HG02571 (cell line): ENCODE data around the gene RHBDD1.
A peak's percentile ranks its signal among the peaks of the same experiment; 100 is the strongest.

Experiments used
- ATAC-seq: cut with Tn5 transposase; IDR thresholded peaks from one replicate; pipeline ENCODE4 v1.9.1; 2021; ENCODE audit warnings: mild to moderate bottlenecking, moderate library complexity; ENCODE audit not compliant: unreplicated experiment

RHBDD1 gene

DNA sequence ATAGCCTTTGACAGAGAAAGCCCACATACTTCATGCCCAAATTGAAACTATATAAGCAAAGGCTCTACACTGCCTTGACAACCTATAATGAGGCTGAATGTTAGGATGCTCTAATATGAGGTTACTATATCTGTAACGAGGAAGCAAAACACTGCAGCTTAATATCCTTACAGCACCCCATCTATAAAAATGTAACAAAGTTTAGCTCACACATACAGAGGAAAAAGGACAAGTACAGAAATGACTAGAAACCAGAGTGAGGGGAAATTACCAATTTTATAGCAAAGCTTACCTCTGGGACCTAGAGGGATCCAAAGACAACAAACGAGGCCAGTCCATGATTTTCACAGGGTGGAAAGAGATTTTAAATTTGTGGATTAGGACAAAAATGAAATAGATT is 189.7 kb downstream of the RHBDD1 start:
- peak; percentile 72 for ATAC-seq

DNA sequence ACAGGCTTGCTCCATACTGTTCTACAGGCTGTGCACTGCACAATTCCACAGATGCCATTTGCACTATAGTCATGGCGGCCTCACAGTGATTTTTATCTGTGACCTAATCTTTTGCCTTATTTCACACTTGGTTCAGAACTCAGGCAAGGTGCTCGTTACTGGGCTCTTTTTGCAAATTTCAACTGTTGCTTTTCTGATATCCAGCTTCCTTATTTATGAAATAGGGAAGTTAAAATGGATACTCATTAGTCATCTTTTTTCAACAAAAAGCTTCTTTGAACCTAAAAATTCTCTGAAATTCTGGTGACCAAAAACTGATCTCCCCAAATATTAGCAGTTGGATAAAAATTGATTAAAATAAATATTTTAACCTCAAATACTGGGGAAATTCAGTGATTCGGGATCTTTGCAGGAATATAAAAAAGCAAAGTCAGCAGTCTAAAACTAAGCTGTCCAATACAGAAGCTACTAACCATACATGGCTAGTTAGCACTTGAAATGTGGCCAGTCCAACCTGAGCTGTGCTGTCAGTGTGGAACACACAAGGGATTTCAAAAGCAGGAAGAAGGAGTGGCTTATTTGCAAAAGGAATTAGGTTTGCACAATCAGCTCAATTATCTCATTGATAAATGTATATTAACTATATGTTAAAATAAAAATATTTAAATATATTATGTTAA is 193.7 kb downstream of the RHBDD1 start:
- no peak for ATAC-seq

DNA sequence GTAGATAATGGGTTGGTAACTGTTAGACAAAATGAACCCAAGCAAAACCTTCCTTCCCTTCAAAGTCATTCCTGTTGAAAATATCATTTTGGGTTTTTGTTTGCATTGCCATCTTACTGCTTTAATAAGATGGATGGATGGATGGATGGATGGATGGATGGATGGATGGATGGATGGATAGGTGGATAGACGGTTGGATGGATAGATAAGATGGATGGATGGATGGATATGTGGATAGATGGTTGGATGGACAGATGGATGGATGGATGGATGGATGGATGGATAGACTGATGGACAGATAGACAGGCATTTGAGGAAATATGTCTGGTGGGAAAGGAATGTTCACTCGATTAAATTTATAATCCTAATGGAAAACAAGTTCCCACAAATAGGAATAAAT is 194.9 kb downstream of the RHBDD1 start:
- no peak for ATAC-seq

DNA sequence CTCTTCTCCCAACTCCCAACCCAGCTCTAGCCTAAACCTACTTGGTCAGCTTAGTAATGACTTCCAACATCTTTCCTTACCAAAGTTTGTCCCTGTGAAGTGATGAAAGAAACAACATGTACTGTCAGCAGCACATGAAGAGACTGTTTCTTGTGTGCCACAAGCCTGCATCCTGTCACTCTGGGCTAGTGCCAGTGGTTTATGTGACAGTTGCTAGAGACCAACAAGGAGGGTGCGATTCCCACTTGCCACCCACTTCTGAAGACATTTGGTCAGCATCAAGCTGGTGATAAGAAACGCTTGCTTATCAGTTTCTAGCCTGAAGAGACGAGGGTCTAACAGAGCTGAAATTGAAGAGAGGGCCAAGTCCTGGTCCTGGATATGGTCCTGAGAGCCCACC is 195.5 kb downstream of the RHBDD1 start:
- no peak for ATAC-seq

DNA sequence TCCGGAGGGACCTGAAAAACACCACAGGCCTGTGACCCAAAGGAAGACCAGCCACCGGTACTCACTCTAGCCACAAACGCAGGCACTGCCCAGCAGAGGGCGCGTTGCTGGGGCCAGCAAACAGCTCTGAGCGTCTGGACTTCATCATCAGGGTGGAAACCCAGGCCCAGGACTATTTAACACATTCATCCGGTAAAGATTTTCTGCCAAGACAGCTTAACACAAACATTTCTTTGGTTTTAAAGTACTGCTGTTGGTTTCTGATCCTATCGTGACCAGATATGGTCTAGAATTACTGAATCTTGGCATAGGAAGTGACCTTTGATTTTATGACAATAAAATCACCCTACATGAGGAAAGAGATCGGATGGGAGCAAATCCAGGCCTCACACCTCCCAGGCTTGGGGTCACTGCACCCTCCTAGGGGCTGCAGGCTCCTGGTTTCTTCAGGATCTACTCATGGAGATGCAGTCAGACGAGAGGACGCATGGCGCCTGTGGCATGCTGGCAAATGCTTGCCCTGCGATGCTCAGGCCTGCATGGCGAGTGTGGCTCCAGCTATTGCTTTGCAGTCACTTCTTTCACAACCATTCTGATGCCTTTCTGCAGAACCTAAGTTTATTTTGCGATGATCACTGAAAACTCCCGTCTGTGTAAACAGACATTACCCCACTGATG is 197.8 kb downstream of the RHBDD1 start:
- no peak for ATAC-seq

DNA sequence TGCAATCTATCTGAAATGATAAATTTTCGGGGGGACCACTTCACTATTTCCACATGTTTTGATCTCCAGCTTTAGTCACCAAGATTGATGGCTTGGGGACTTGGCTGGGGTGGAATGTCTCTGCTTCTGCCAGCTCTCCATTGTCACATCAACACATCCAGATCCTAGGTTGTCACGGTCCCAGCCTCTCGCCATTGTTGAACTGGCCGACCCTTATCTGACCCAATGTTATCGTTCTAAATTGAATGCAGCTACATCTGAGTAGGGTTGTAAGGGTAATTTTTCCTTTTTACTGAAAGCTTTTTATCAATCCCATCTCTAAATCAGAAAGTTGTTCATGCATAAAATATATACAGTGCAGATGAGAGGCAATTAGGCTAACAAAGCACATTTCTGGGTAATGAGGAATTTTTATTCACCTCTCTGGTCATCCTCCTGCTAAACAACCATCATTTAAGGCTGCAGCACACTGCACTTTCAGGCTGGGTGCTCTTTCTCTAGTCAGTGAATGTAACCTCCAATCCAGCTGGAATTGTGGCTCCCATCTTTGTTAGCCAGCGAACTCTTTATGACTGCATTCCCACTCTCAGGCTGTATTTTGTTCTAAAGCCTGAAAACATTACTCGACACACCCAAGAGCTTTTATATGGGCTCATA is 200.0 kb downstream of the RHBDD1 start:
- ATAC-seq = no peak

DNA sequence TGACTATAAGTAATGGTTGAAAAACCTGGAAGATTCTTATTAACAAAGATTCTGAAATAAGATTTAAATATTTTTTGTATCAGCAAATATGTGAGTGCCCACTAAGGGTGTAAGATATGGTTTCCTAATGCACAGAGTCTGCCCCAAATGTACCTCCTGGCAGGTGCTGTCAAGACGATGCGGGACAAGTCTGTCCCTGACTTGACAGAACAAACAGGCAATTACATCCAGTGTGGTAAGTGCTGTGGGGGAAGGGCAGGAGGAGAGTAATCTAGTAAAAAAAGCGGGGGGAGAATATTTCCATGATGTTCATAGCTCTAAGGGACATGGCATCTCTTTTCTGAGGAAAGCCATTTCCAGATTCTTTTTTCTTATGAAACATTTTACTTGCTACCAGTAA is 200.7 kb downstream of the RHBDD1 start:
- ATAC-seq = no peak

DNA sequence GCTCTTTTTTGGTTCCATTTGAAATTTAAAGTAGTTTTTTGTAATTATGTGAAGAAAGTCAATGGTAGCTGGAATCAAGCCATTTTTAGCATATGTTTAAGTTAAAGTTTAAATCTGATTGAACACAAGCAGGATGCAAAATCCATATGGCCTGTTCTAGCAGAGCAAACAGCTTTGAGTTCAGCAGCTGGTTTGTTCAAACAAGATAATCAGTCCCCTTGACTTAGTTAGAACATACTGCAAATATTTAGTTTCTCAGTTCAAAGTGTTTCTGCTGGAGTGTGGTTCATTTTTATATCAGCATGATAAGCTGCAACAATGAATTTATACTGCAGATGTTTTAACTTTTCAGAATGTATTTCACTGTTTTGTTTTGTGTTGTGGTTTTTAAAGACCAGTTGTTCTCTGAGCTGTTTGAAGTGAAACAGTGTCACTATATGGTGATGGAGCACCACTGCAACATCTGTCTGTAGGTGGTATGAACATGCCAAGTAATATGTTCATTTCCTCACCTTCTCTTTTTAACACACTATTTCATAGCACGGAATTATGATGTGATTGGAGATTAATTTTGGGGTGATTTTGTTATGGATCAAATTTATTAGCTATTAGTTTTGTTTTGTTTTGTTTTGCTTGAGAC is 202.8 kb downstream of the RHBDD1 start:
- no peak for ATAC-seq

DNA sequence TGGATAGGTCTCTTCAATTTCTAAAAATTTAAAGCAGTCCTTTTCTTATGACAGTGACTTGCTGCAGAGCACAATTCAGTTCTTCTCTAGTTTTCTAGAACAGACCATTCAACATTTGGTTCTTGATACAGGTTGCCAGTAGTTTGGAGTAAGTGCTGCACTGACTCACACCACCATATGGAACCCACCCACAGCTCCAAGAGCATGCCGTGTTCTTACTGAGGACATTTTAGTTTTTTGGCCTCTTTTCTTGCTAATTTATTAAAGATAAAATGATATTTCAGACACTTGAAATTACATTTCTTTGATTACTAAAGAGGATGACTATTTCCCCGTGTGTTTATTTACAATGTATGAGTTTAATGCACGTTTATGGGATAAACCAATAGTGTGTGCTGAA is 208.1 kb downstream of the RHBDD1 start:
- ATAC-seq = no peak
